ENCODE data around the gene TUG1.

- TF ChIP-seq CTCF (IDR thresholded peaks at IDR 0.05), result no peak
- no peak for TF ChIP-seq POLR2A (IDR thresholded peaks at IDR 0.05)
Observed at GRCh38 chr22:30923168-30923900, 45.7 kb upstream of the TUG1 start.
